Measurements from ENCODE around the gene STAC.
"Not testable (repeated sequence)": the region's sequence is repeated elsewhere in the genome, so short reads cannot be mapped to it uniquely, and the experiment has no call there.

Gene STAC

GRCh38 chr3:36417237-36417636, 36.9 kb downstream of the STAC start:
- DNase-seq, result no peak

GRCh38 chr3:36418296-36418695, 38.0 kb downstream of the STAC start:
- no peak for DNase-seq

- no peak for DNase-seq
Observed at GRCh38 chr3:36428445-36428844, 48.1 kb downstream of the STAC start.

- no peak for DNase-seq
Observed at GRCh38 chr3:36429986-36430485, 49.7 kb downstream of the STAC start.

DNA sequence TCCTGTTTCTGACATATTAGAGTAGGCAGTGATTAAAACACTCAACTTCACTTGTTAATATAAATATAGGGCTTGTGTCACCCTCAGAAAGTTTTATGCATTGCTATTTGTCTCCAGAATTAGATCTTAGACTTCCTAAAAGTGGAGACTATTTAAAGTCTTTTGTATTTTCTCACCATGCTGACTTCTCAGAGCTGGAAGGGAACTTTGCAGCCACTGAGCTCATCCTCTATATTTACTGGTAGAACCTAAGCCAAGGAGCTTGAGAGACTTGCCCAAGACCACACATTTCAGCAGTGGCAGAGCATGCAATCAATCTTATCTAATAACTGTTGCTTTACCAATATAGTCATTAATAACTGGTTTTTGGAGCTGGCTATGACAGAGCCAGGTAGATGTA, 53.2 kb downstream of the STAC start:
- DNase-seq, result no peak

- peak; percentile 57 for DNase-seq
Observed at GRCh38 chr3:36434687-36435426, 54.6 kb downstream of the STAC start.

DNA sequence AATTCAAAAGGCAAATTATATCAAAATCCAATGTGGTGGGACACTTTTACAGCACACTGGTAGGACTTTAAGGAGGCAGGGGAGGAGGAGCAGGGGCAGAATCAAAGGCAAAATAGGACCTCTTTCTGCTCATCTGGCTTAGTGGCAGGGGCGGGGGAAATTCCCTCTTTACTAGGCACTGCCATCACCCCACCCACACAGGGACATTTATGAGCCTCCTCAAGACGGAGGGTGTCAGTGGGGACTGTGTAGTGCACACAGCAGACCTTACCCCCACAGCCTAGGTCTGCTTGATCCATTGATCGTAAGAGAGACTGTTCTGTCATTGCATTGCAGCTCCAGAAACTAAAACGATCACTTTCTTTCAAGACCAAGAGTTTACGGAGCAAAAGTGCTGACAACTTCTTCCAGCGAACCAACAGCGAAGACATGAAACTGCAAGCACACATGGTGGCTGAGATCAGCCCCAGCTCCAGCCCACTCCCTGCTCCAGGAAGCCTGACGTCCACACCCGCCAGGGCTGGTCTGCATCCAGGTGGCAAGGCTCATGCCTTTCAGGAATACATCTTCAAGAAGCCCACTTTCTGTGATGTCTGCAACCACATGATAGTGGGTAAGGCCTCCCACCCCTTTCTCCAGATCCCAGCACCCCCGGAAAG, 62.9 kb downstream of the STAC start:
- DNase-seq, result no peak

GRCh38 chr3:36444909-36445308, 64.6 kb downstream of the STAC start:
- peak; percentile 74 for DNase-seq

DNA sequence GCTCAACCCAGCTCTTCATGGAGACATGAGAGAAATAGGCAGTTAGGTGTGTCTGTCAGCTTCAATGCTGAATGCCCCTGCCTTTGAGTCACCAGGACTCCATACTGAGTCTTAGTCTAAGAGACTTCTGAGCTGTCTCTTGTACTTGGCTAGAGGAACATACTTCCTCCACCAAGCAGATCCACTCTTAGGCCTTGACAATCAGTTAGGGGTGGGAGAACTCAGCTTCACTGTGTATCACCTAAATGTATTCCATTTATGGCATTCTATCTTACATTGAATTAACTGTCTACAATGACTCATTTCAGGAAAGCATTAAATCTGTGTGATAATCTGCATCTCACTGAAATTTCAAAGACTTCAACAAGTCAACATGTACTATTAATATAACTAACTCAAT, 66.0 kb downstream of the STAC start:
- peak; percentile 65 for DNase-seq

DNA sequence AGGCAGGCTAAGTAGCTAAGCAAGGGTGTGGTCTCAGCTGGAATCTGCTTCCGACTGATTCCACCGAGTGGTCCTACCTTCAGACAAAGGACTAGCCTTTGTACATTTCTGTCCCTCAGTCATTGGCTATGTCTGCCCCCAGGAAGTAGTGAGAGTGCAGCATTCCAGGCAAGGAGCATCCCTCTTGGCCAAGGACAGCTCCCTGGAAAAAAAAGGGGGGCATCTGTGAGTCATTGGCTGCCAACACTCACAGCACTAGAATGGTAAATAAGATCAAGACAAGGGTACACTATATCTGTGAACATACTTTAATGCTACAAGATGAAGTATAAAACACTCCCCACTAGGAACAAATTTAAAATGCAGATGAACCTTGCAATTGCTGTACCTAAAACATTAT, 66.8 kb downstream of the STAC start:
- DNase-seq, result peak; percentile 21

GRCh38 chr3:36451816-36452215, 71.5 kb downstream of the STAC start:
- DNase-seq, result no peak

- not testable (repeated sequence) for DNase-seq
Observed at GRCh38 chr3:36453213-36453612, 72.9 kb downstream of the STAC start.

GRCh38 chr3:36453896-36454295, 73.6 kb downstream of the STAC start:
- DNase-seq, result not testable (repeated sequence)

GRCh38 chr3:36455406-36455805, 75.1 kb downstream of the STAC start:
- DNase-seq, result no peak

- DNase-seq, result no peak
Observed at GRCh38 chr3:36456784-36457183, 76.5 kb downstream of the STAC start.

DNA sequence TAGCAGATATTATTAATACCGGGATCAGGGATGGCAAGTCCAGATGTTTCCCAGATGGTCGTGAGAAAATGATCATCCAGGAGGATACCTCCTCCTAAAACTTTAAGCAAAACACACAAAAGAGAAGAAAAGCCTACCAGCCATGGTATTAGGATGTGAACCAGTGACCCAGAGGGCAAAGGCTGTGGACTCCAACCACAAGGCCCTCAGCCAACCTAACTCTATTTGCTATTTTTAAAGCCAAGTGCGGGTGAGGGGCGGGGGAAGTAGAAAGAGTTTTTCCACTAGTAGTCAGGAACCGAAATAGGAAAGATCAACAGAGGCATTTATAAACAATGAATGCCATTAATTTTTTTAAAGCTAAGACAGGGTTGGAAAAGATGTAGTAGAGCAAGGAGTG, 77.4 kb downstream of the STAC start:
- no peak for DNase-seq

DNA sequence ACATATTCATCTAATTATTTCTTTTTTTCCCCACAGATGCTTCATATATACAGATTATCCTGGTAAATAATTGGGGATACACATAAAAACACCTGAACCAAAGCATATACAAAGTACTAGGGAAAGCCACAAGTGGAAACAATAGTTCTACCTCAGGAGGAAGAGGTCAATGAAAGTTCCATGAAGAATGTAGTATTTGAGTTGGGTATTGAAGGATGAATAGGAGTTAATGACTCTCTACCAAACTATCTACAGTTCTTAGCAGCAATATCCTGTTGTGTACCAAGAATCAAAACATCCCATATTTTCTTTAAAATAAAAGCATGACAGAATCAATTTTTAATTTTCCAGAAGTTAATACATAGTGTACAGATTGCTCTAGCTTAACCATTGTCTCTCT, 78.9 kb downstream of the STAC start:
- DNase-seq, result no peak

DNA sequence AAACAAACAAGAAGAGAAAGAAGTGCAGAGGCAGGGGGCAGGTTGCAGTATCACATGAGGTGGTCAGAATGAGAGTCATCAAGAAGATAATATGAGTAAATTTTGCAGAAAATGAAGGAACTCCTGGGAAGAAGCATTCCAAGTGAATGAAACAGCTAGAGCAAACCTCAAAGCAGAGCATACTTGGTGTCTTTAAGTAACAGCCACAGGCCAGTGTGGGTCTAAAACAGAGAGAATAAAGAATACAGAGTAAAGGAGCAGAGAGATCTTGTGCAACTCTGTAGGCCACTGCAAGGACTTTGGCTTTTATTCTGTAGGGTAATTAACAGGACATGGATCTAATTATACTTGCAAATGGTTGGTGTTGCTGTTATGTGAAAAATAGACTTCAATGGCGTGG, 81.3 kb downstream of the STAC start:
- DNase-seq, result peak; percentile 84

DNA sequence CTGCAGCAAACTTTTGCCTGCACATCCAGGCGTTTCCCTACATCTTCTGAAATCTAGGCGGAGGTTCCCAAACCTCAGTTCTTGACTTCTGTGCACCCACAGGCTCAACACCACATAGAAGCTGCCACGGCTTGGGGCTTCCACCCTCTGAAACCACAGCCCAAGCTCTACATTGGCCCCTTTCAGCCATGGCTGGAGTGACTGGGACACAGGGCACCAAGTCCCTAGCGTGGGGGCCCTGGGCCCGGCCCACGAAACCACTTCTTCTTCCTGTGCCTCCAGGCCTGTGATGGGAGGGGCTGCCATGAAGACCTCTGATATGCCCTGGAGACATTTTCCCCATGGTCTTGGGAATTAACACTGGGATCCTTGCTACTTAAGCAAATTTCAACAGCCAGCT, 91.7 kb downstream of the STAC start:
- DNase-seq, result not testable (repeated sequence)

- no peak for DNase-seq
Observed at GRCh38 chr3:36475558-36475957, 95.3 kb downstream of the STAC start.

GRCh38 chr3:36476286-36476942, 96.1 kb downstream of the STAC start:
- peak; percentile 39 for DNase-seq

- peak; percentile 68 for DNase-seq
Observed at GRCh38 chr3:36477655-36478054, 97.4 kb downstream of the STAC start.

DNA sequence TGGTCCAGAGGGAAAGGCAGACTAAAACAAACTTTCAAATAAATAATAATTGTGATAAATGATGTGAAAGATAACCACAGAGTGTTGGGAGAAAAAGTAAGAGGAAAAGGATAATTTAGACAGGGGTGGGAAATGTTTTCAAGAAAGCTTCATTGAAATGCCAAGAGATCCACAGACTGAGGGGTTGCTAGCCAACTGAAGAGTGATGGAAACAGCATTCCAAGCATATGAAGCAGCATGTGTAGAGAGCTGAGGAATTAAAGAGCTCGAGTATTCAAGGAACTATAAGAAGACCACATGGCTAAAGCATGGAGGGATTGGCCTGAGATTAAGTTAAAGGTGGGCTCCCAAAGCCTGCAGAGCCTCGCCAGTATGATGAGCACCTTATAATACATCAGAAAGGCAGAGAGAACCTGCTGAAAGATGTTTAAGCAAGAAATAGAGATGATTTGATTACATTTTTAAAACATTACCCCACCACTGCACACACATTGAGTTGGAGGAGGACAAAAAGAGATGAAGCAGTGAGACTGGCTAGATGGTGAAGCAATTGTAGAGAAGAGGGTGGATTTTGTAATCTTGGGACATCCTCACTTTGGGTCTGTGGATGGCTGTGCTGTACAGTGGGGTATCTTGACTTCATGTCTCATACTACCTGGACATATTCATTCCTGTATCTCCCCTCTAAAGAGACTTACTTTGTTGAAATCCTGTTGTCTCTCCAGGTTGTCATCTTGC, 100.8 kb downstream of the STAC start:
- DNase-seq, result peak; percentile 82
